H9 (cell line): ENCODE measurements around the gene TRPV4. TPM values are rescaled to one million over a fixed set of nuclear protein-coding genes. Genes with fewer than 3 reads are reported as not detected.
A peak's percentile ranks its signal among the peaks of the same experiment; 100 is the strongest.

ENCODE experiments used
- DNase-seq: peaks from one replicate; pipeline ENCODE4 v3.0.0-alpha.2; 2017
- H2AFZ ChIP-seq: one replicate; pipeline ENCODE4 v1.6.1; 2013; ENCODE audit warnings: mild to moderate bottlenecking, low read length, control low read depth, moderate library complexity
- H2AK5ac ChIP-seq: 2 replicates; pipeline ENCODE4 v1.6.1; 2013; ENCODE audit warnings: low read length, control low read depth, mixed read lengths; ENCODE audit not compliant: insufficient read length
- H2BK120ac ChIP-seq: one replicate; pipeline ENCODE4 v1.6.1; 2013; ENCODE audit warnings: low read depth, mild to moderate bottlenecking, low read length, control low read depth, inconsistent platforms; ENCODE audit not compliant: poor library complexity, severe bottlenecking
- H2BK12ac ChIP-seq: 2 replicates; pipeline ENCODE4 v1.6.1; 2013; ENCODE audit warnings: low read length, control low read depth, mixed read lengths, low read depth; ENCODE audit not compliant: insufficient read length
- H2BK15ac ChIP-seq: 2 replicates; pipeline ENCODE4 v1.6.1; 2013; ENCODE audit warnings: low read depth, low read length, control low read depth
- H2BK20ac ChIP-seq: one replicate; pipeline ENCODE4 v1.6.1; 2013; ENCODE audit warnings: low read depth, mild to moderate bottlenecking, low read length, control low read depth, inconsistent platforms; ENCODE audit not compliant: poor library complexity, severe bottlenecking
- H2BK5ac ChIP-seq: 2 replicates; pipeline ENCODE4 v1.6.1; 2013; ENCODE audit warnings: low read length, control low read depth, mixed read lengths; ENCODE audit not compliant: insufficient read length
- H3K14ac ChIP-seq: 2 replicates; pipeline ENCODE4 v1.6.1; 2013; ENCODE audit warnings: low read length, control low read depth; ENCODE audit not compliant: insufficient read depth
- H3K18ac ChIP-seq: 2 replicates; pipeline ENCODE4 v1.6.1; 2013; ENCODE audit warnings: low read depth, mild to moderate bottlenecking, mixed read lengths, low read length, control low read depth; ENCODE audit not compliant: insufficient read length
- H3K23ac ChIP-seq: 2 replicates; pipeline ENCODE4 v1.6.1; 2013; ENCODE audit warnings: low read length, control low read depth, mixed read lengths, low read depth; ENCODE audit not compliant: insufficient read length
- H3K23me2 ChIP-seq: 2 replicates; pipeline ENCODE4 v1.6.1; 2013; ENCODE audit warnings: low read depth, mild to moderate bottlenecking, mixed read lengths, low read length, control low read depth; ENCODE audit not compliant: insufficient read length, poor library complexity, severe bottlenecking
- H3K27ac ChIP-seq: 2 replicates; pipeline ENCODE4 v1.5.1; 2013; ENCODE audit warnings: low read length, control low read depth, mixed read lengths, low read depth; ENCODE audit not compliant: insufficient read length
- H3K27me3 ChIP-seq: 2 replicates; pipeline ENCODE4 v1.6.1; 2013; ENCODE audit warnings: low read length, control low read depth, inconsistent platforms; ENCODE audit not compliant: insufficient read depth
- H3K4ac ChIP-seq: 2 replicates; pipeline ENCODE4 v1.6.1; 2013; ENCODE audit warnings: low read depth, mild to moderate bottlenecking, control low read depth, inconsistent platforms, low read length, moderate library complexity
- H3K4me1 ChIP-seq: 2 replicates; pipeline ENCODE4 v1.6.1; 2013; ENCODE audit warnings: low read length, control low read depth, inconsistent platforms; ENCODE audit not compliant: insufficient read depth
- H3K4me2 ChIP-seq: 2 replicates; pipeline ENCODE4 v1.6.1; 2013; ENCODE audit warnings: low read length, control low read depth, mixed read lengths; ENCODE audit not compliant: insufficient read length, insufficient read depth
- H3K56ac ChIP-seq: 2 replicates; pipeline ENCODE4 v1.6.1; 2013; ENCODE audit warnings: low read depth, mild to moderate bottlenecking, mixed read lengths, low read length, control low read depth; ENCODE audit not compliant: insufficient read length
- H3K79me1 ChIP-seq: 2 replicates; pipeline ENCODE4 v1.6.1; 2013; ENCODE audit warnings: low read depth, mild to moderate bottlenecking, moderate library complexity, low read length, control low read depth, inconsistent platforms; ENCODE audit not compliant: insufficient read depth, poor library complexity, severe bottlenecking
- H3K79me2 ChIP-seq: 2 replicates; pipeline ENCODE4 v1.6.1; 2013; ENCODE audit warnings: low read length, control low read depth, inconsistent platforms; ENCODE audit not compliant: insufficient read depth
- H3K9ac ChIP-seq: 2 replicates; pipeline ENCODE4 v1.6.1; 2013; ENCODE audit warnings: low read length, control low read depth, mixed read lengths; ENCODE audit not compliant: insufficient read length; ENCODE audit errors: extremely low read depth
- H3K9me3 ChIP-seq: one replicate; pipeline ENCODE4 v1.6.1; 2013; ENCODE audit warnings: low read depth, low read length, inconsistent platforms; ENCODE audit not compliant: control insufficient read depth
- H3T11ph ChIP-seq: one replicate; pipeline ENCODE4 v1.6.1; 2013; ENCODE audit warnings: mild to moderate bottlenecking, low read length, control low read depth, inconsistent platforms
- H4K20me1 ChIP-seq: one replicate; pipeline ENCODE4 v1.6.1; 2013; ENCODE audit not compliant: control insufficient read depth, insufficient read length, insufficient read depth
- H4K5ac ChIP-seq: 2 replicates; pipeline ENCODE4 v1.6.1; 2013; ENCODE audit warnings: low read depth, mild to moderate bottlenecking, mixed read lengths, low read length, control low read depth; ENCODE audit not compliant: insufficient read length
- H4K8ac ChIP-seq: replicated peaks from 2 replicates; pipeline ENCODE4 v1.6.1; 2013; ENCODE audit warnings: low read length, control low read depth, mixed read lengths, low read depth; ENCODE audit not compliant: insufficient read length
- H4K91ac ChIP-seq: 2 replicates; pipeline ENCODE4 v1.6.1; 2013; ENCODE audit warnings: low read depth, mild to moderate bottlenecking, moderate library complexity, mixed read lengths, low read length, control low read depth; ENCODE audit not compliant: insufficient read length
- H3K27ac Mint-ChIP-seq, 3 experiments: 2 replicates in 2 of 3; 3 replicates in 1 of 3; pipeline ENCODE4 v1.8.0; 2020 to 2021; ENCODE audit warnings: mixed read lengths in 3 of 3, mild to moderate bottlenecking in 1 of 3, moderate library complexity in 1 of 3
- H3K27me3 Mint-ChIP-seq: 2 replicates; pipeline ENCODE4 v1.8.0; 2021; ENCODE audit warnings: low read depth, mild to moderate bottlenecking, moderate library complexity, mixed read lengths
- H3K36me3 Mint-ChIP-seq, 3 experiments: 2 replicates in 2 of 3; 3 replicates in 1 of 3; pipeline ENCODE4 v1.8.0; 2020 to 2021; ENCODE audit warnings: low read depth in 3 of 3, mixed read lengths in 3 of 3; ENCODE audit not compliant: insufficient read depth in 1 of 3
- H3K4me1 Mint-ChIP-seq, 2 experiments: 2 replicates each; pipeline ENCODE4 v1.8.0; 2020; ENCODE audit warnings: mixed read lengths in 2 of 2
- H3K4me3 Mint-ChIP-seq, 2 experiments: 2 replicates in 1 of 2; 3 replicates in 1 of 2; pipeline ENCODE4 v1.8.0; 2020 to 2021; ENCODE audit warnings: mild to moderate bottlenecking in 2 of 2, mixed read lengths in 2 of 2, moderate library complexity in 1 of 2
- H3K9me3 Mint-ChIP-seq, 2 experiments: 2 replicates in 1 of 2; 3 replicates in 1 of 2; pipeline ENCODE4 v1.8.0; 2020; ENCODE audit warnings: mild to moderate bottlenecking in 2 of 2, mixed read lengths in 2 of 2, moderate library complexity in 1 of 2
- WGBS: extraction: QIAGEN DNeasy Blood & Tissue Kit; methylation state at CpG from one replicate; pipeline ENCODE4 v1.1.7; 2013; ENCODE audit warnings: missing lambda C conversion rate, low lambda C conversion rate, mixed read lengths; ENCODE audit not compliant: insufficient read length; ENCODE audit errors: extremely low coverage; 5-methylcytosine and 5-hydroxymethylcytosine counted together
- total RNA-seq: library from RNA; stranded (reverse); gene quantifications from 2 replicates; pipeline ENCODE4 v1.2.1, GENCODE V29; 2021
- TF ChIP-seq, protein P1 (sequence below): fragments of 200-600 bp; sonication (generic); conservative IDR thresholded peaks from 3 replicates; pipeline ENCODE4 v1.8.0; 2021; ENCODE audit warnings: antibody characterized with exemption, mild to moderate bottlenecking

TRPV4 gene
- total RNA-seq, 1 experiment from 2014 or later, result 4.9 TPM

- Histone ChIP-seq H3K79me2 (no peaks in the 10 kb centered on the region), H3T11ph (no peak overlapping the region), H3K23me2 (no peaks in the 10 kb centered on the region), H4K91ac (no peak overlapping the region), H3K14ac (no peak overlapping the region; the same call in 1 of the 2 replicates), H3K9me3 (no peaks in the 10 kb centered on the region), H3K4ac (no peak overlapping the region), H2BK20ac (no peak overlapping the region), H4K5ac (no peak overlapping the region), H3K79me1 (no peaks in the 10 kb centered on the region), H3K4me2 (no peak overlapping the region), H3K27ac (no peak overlapping the region), H3K18ac (no peak overlapping the region), H2AFZ (no peak overlapping the region), H2BK5ac (no peak overlapping the region), H4K20me1 (no peaks in the 10 kb centered on the region), H2AK5ac (no peak overlapping the region), H3K4me1 (no peaks in the 10 kb centered on the region), H3K9ac (no peak overlapping the region), H3K56ac (no peak overlapping the region), H2BK120ac (no peak overlapping the region), H4K8ac (no peak overlapping the region), H3K23ac (no peak overlapping the region), H2BK12ac (no peak overlapping the region), H3K27me3 (no peaks in the 10 kb centered on the region), H2BK15ac (no peak overlapping the region)
- H3K36me3 Mint-ChIP-seq, result peaks cover 0 to 2% (median 0%) of the 10 kb centered on the region in 3 experiments; a peak in 2 of 7 replicates
- H3K4me1 Mint-ChIP-seq, result peaks cover 4 to 7% of the 10 kb centered on the region in 2 experiments; a peak in 3 of 4 replicates
- no peak overlapping the region for H3K4me3 Mint-ChIP-seq
- peak overlapping the region in 1 of 3 experiments; percentile 27; a peak in 1 of 7 replicates for H3K27ac Mint-ChIP-seq
- DNase-seq, result no peak
- H3K9me3 Mint-ChIP-seq, result no peaks in the 10 kb centered on the region
- TF ChIP-seq, protein P1, sequence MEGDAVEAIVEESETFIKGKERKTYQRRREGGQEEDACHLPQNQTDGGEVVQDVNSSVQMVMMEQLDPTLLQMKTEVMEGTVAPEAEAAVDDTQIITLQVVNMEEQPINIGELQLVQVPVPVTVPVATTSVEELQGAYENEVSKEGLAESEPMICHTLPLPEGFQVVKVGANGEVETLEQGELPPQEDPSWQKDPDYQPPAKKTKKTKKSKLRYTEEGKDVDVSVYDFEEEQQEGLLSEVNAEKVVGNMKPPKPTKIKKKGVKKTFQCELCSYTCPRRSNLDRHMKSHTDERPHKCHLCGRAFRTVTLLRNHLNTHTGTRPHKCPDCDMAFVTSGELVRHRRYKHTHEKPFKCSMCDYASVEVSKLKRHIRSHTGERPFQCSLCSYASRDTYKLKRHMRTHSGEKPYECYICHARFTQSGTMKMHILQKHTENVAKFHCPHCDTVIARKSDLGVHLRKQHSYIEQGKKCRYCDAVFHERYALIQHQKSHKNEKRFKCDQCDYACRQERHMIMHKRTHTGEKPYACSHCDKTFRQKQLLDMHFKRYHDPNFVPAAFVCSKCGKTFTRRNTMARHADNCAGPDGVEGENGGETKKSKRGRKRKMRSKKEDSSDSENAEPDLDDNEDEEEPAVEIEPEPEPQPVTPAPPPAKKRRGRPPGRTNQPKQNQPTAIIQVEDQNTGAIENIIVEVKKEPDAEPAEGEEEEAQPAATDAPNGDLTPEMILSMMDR, result no peak
- WGBS, result no CpG with 5 or more reads among the region's 10 CpGs
- no peaks in the 10 kb centered on the region for H3K27me3 Mint-ChIP-seq
These were observed 22.1 kb downstream of the TRPV4 start for GRCh38 chr12:109810954-109811623.
